OCI-LY3 (cell line): Measurements from ENCODE around the gene NACAD.

Experiments
- H2AFZ ChIP-seq: fragments of 200-600, 300-600 bp; shearing (Covaris generic); 2 replicates; pipeline ENCODE4 v1.6.0; 2014; ENCODE audit warnings: antibody characterized with exemption, low read depth, low read length
- H3K27ac ChIP-seq: fragments of 200-600, 300-600 bp; sonication (generic); 2 replicates; pipeline ENCODE4 v1.5.1; 2014; ENCODE audit warnings: mild to moderate bottlenecking, low read length, moderate library complexity, mixed read lengths
- H3K27me3 ChIP-seq: fragments of 200-600, 300-600 bp; sonication (generic); 2 replicates; pipeline ENCODE4 v1.6.1; 2014; ENCODE audit warnings: low read depth, low read length, mixed read lengths
- H3K36me3 ChIP-seq: fragments of 200-600, 300-600 bp; sonication (generic); replicated peaks from 2 replicates; pipeline ENCODE3; 2014; ENCODE audit warnings: low read depth, low read length, mixed read lengths
- H3K4me1 ChIP-seq: fragments of 300-600, 200-600 bp; sonication (generic); 2 replicates; pipeline ENCODE4 v1.6.1; 2014; ENCODE audit warnings: low read length, mixed read lengths
- H3K4me2 ChIP-seq: fragments of 200-600, 300-600 bp; sonication (generic); 2 replicates; pipeline ENCODE4 v1.6.1; 2014; ENCODE audit warnings: low read length, mixed read lengths
- H3K4me3 ChIP-seq: fragments of 300-600, 200-600 bp; sonication (generic); 2 replicates; pipeline ENCODE4 v1.5.1; 2014; ENCODE audit warnings: antibody characterized with exemption, mild to moderate bottlenecking, low read length, moderate library complexity
- H3K79me2 ChIP-seq: fragments of 300-600, 200-600 bp; shearing (Covaris generic); 2 replicates; pipeline ENCODE4 v1.6.1; 2014; ENCODE audit warnings: mild to moderate bottlenecking, low read length, mixed read lengths
- H3K9ac ChIP-seq: fragments of 300-600, 200-600 bp; shearing (Covaris generic); 2 replicates; pipeline ENCODE4 v1.6.0; 2014; ENCODE audit warnings: mild to moderate bottlenecking, low read length, moderate library complexity
- H3K9me3 ChIP-seq: fragments of 200-600, 300-600 bp; shearing (Covaris generic); 2 replicates; pipeline ENCODE4 v1.6.1; 2014; ENCODE audit warnings: low read length, mixed read lengths; ENCODE audit not compliant: insufficient read depth
- H4K20me1 ChIP-seq: fragments of 200-600, 300-600 bp; sonication (generic); 2 replicates; pipeline ENCODE4 v1.6.1; 2016; ENCODE audit warnings: low read length, mixed read lengths; ENCODE audit not compliant: insufficient read depth
- EZH2phosphoT487 ChIP-seq: fragments of 200-600 bp; shearing (Covaris generic); IDR thresholded peaks from 2 replicates; pipeline ENCODE4 v1.6.1; 2018; ENCODE audit warnings: antibody characterized with exemption, mixed run types, low read depth
- TF ChIP-seq, protein P1 (sequence below): fragments of 200-600, 300-600 bp; sonication (generic); IDR thresholded peaks from 2 replicates; pipeline ENCODE4 v1.5.1; 2014; ENCODE audit warnings: antibody characterized with exemption, low read length, low read depth

Gene NACAD

GRCh38 chr7:45068236-45069023 lies 20.3 kb downstream of the NACAD start:
- H2AFZ ChIP-seq, result no peak overlapping the region
- H3K27ac ChIP-seq, result no peak overlapping the region
- H3K79me2 ChIP-seq, result no peaks in the 10 kb centered on the region
- no peaks in the 10 kb centered on the region for H4K20me1 ChIP-seq
- TF ChIP-seq, protein P1, sequence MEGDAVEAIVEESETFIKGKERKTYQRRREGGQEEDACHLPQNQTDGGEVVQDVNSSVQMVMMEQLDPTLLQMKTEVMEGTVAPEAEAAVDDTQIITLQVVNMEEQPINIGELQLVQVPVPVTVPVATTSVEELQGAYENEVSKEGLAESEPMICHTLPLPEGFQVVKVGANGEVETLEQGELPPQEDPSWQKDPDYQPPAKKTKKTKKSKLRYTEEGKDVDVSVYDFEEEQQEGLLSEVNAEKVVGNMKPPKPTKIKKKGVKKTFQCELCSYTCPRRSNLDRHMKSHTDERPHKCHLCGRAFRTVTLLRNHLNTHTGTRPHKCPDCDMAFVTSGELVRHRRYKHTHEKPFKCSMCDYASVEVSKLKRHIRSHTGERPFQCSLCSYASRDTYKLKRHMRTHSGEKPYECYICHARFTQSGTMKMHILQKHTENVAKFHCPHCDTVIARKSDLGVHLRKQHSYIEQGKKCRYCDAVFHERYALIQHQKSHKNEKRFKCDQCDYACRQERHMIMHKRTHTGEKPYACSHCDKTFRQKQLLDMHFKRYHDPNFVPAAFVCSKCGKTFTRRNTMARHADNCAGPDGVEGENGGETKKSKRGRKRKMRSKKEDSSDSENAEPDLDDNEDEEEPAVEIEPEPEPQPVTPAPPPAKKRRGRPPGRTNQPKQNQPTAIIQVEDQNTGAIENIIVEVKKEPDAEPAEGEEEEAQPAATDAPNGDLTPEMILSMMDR, result no peak
- no peak for TF ChIP-seq EZH2phosphoT487
- H3K4me3 ChIP-seq, result no peak overlapping the region
- no peaks in the 10 kb centered on the region for H3K9me3 ChIP-seq
- H3K4me2 ChIP-seq, result no peak overlapping the region
- no peak overlapping the region for H3K9ac ChIP-seq
- no peaks in the 10 kb centered on the region for H3K27me3 ChIP-seq
- peaks cover 3% of the 10 kb centered on the region for H3K36me3 ChIP-seq
- H3K4me1 ChIP-seq, result no peaks in the 10 kb centered on the region

DNA sequence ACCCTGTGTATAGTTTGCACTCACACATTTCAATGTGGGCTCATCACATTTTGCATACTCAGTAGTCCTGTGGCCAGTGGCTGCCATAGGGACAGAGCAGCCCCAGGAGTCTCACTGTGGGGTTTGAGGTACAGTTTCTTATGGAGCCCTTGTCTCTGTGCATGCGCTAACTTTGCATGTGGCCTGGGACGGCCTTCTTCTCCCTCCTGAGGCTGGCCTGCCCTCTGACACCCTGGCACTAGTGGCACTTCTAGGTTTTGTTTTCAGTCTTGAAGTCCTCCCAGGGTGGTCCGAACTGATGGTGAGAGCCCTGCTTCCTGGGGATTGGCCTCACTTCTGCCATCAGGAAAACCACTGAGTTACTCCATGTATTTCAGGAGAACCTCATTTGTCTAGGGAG lies 21.2 kb downstream of the NACAD start:
- H3K4me3 ChIP-seq, result no peak overlapping the region
- no peaks in the 10 kb centered on the region for H3K4me1 ChIP-seq
- H3K4me2 ChIP-seq, result no peak overlapping the region
- no peaks in the 10 kb centered on the region for H3K9me3 ChIP-seq
- H2AFZ ChIP-seq, result no peak overlapping the region
- no peak overlapping the region for H3K9ac ChIP-seq
- no peaks in the 10 kb centered on the region for H3K27me3 ChIP-seq
- H3K27ac ChIP-seq, result no peak overlapping the region
- TF ChIP-seq, protein P1, result no peak
- no peak for TF ChIP-seq EZH2phosphoT487
- H3K79me2 ChIP-seq, result no peaks in the 10 kb centered on the region
- H3K36me3 ChIP-seq, result peaks cover 3% of the 10 kb centered on the region
- H4K20me1 ChIP-seq, result no peaks in the 10 kb centered on the region

DNA sequence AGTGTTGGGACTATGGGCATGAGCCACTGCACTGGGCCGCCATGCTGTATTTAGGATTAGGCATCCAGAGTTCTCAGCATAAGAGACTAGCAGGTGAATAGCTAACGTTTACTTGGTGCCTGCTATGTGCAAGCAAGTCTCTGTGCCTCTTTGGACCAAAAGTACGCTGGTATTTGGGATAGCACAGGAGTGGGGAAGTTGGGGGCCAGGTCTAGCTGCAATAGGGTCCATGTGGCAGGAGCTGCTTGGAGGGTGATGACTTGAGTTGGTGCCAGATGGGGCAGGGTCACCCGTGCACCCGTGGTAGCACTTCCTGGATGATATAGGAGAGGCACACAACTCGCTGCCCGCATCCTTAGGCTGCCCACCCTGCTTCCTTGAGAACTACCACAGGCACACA lies 22.4 kb downstream of the NACAD start:
- Histone ChIP-seq H4K20me1 (0 out of 2 replicates have a peak, but pooled peaks cover 7% of the 10 kb centered on the region), H3K36me3 (peaks cover 3% of the 10 kb centered on the region), H3K4me3 (no peak overlapping the region), H2AFZ (no peak overlapping the region), H3K9ac (no peak overlapping the region), H3K4me2 (no peak overlapping the region), H3K9me3 (no peaks in the 10 kb centered on the region), H3K27ac (no peak overlapping the region), H3K79me2 (no peaks in the 10 kb centered on the region), H3K4me1 (no peaks in the 10 kb centered on the region), H3K27me3 (no peaks in the 10 kb centered on the region)
- TF ChIP-seq EZH2phosphoT487, result no peak
- TF ChIP-seq, protein P1, result no peak

DNA sequence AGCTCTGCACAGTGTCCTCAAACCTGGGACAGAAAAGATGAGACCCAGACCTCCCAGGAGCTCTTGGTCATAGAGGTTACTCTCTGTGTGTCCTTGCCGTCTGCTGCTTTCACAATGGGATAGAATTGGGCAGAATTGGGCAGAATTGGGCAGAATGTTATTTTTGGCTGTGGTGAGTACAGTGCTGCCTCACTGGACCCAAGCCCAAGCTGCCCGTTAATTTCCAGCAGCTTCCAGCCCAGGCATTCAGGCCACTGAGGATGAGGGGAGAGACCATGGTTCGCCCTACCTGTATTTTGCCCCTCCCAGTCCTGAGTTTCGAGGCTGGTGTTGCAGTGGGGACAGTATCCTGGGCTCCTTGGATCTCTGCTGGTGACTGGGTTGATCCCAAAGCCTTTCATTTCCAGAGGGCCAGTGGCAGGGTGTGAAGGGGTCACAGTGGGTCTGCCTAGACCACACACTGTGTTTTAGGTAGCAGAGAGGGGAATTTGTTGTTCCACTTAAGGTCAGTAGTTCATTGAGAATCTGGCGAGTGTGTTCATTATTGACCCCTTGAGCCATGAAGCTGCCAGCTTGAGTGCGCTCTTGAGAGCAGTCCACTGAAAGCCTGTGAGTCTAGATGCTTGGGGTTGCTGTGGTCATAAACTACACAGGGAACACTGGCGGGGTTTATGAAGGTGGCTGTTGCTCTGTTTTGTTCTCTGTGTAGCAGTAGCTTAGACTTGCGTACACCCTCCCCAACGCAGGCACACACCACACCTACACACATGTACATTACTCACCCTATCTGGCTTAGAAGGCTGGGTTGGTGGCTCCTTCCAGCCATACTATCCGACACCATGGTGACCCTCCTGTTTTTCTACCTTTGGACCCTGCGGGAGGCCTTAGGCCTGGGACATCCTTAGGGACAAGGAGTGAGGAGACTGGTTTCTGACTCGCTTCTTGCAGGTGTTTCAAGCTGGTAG lies 23.5 kb downstream of the NACAD start:
- no peak overlapping the region for H3K9ac ChIP-seq
- H4K20me1 ChIP-seq, result peaks cover 11% of the 10 kb centered on the region; the same call in 1 of the 2 replicates
- no peak overlapping the region for H3K4me2 ChIP-seq
- no peak overlapping the region for H2AFZ ChIP-seq
- H3K79me2 ChIP-seq, result no peaks in the 10 kb centered on the region
- no peaks in the 10 kb centered on the region for H3K9me3 ChIP-seq
- H3K4me1 ChIP-seq, result no peaks in the 10 kb centered on the region
- TF ChIP-seq, protein P1, result no peak
- no peak for TF ChIP-seq EZH2phosphoT487
- no peak overlapping the region for H3K4me3 ChIP-seq
- no peaks in the 10 kb centered on the region for H3K27me3 ChIP-seq
- H3K36me3 ChIP-seq, result peaks cover 3% of the 10 kb centered on the region
- no peak overlapping the region for H3K27ac ChIP-seq
